Kidney (tissue), 14 donors: ENCODE measurements around the gene MRPL1. TPM values are rescaled to one million over a fixed set of nuclear protein-coding genes. Genes with fewer than 3 reads are reported as not detected.

Experiments
- DNase-seq, 5 donors: peaks; one replicate each; pipeline ENCODE4 v3.0.0-alpha.2; 2013 to 2020
- FAIRE-seq: peaks from 2 replicates; lab custom pipeline; 2012; peaks lifted over from hg19 to GRCh38; lab: Jason Lieb, UNC
- H3K27ac ChIP-seq, 2 donors: one replicate each; pipeline ENCODE4 v1.7.0; 2013; ENCODE audit warnings: low read depth in 2 of 2, low read length in 2 of 2, inconsistent platforms in 1 of 2
- H3K27me3 ChIP-seq: one replicate; pipeline ENCODE4 v1.7.1; 2013; ENCODE audit warnings: low read length, inconsistent platforms; ENCODE audit not compliant: control insufficient read depth, insufficient read depth
- H3K36me3 ChIP-seq, 3 donors: one replicate each; pipeline versions ENCODE4 v1.7.0 to v1.7.1; 2013; ENCODE audit warnings: low read length in 3 of 3, control low read depth in 1 of 3, inconsistent platforms in 1 of 3; ENCODE audit not compliant: insufficient read depth in 3 of 3, control insufficient read depth in 2 of 3
- H3K4me1 ChIP-seq, 3 donors: one replicate each; pipeline versions ENCODE4 v1.7.0 to v1.7.1; 2013; ENCODE audit warnings: low read length in 3 of 3, inconsistent platforms in 1 of 3, low read depth in 1 of 3; ENCODE audit not compliant: control insufficient read depth in 2 of 3, insufficient read depth in 2 of 3
- H3K4me3 ChIP-seq, 3 donors: one replicate each; pipeline versions ENCODE4 v1.7.0 to v1.8.1; 2013; ENCODE audit warnings: low read length in 3 of 3, control low read depth in 1 of 3, inconsistent platforms in 1 of 3
- H3K9ac ChIP-seq, 3 donors: one replicate each; pipeline versions ENCODE4 v1.7.0 to v1.7.1; 2013; ENCODE audit warnings: low read length in 3 of 3, control low read depth in 1 of 3, inconsistent platforms in 1 of 3
- H3K9me3 ChIP-seq, 3 donors: one replicate each; pipeline versions ENCODE4 v1.7.0 to v1.7.1; 2013; ENCODE audit warnings: low read length in 3 of 3, control low read depth in 1 of 3, inconsistent platforms in 1 of 3; ENCODE audit not compliant: control insufficient read depth in 2 of 3, insufficient read depth in 1 of 3
- intact Hi-C: fragments of 100-400 bp; cut with DNase I; formaldehyde crosslinking; loops from one replicate; pipeline ENCODE4 v1.11.1; 2022
- polyA plus RNA-seq: library from polyadenylated mRNA; stranded (reverse); fragments of 350-450 nt; fragmentation: Illumina TruSeq; extraction: RNeasy Lipid Tissue Mini Kit (QIAGEN cat#74804); gene quantifications from one replicate; pipeline ENCODE4 v1.2.3, GENCODE V29; 2014; ENCODE audit warnings: low read depth, low replicate concordance; ENCODE audit not compliant: insufficient read depth
- total RNA-seq: library from RNA; stranded (reverse); fragmentation: NEBNext Ultra II Directional; extraction: Animal tissue kit (Norgen Biotek cat#: 25700); gene quantifications from one replicate; pipeline ENCODE4 v1.2.1, GENCODE V29; 2021
- TF ChIP-seq, protein P1 (sequence below): IDR thresholded peaks from 3 replicates; pipeline ENCODE4 v1.5.1; 2012; ENCODE audit warnings: mild to moderate bottlenecking, moderate library complexity, borderline replicate concordance; ENCODE audit not compliant: insufficient read depth; ENCODE audit errors: extremely low read depth
- donor health status: control.
- donor health status: control.
- donor health status: control.
- donor health status: control.
- donor health status: control.
- donor health status: DM: yes; HTN: yes; CAD: no.
- donor health status: Normal renal cell carcinoma (clear cell type).

The MRPL1 gene
- total and polyA plus RNA-seq, 2 donors from 2014 or later: 29.8 to 61.0 TPM

DNA sequence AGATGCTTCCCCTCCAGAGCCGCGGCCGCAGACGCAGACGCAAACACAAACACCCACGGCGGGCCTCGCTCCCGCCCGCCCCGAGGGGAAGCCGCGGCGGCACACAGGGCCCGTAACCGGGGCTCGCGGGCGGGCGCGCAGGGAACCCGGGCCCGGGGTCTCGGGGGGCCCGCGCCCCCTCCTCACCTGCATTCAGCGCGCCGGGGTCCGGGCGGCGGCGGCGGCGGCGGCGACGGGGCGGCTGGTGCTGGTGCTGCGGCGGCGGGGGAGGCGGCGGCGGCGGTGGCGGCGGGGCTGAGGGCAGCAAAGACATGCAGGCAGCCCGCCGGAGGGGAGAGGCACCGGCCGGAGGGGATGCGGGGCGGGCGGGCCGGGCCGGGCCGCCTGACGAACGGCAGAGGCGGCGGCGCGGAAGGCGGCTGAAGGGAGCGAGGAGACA, 43.2 kb upstream of the MRPL1 start:
- peak overlapping the region; percentile 97 to 99 for H3K27ac ChIP-seq
- no peak for FAIRE-seq
- peaks cover 0 to 13% (median 3%) of the 10 kb centered on the region in 3 donors for H3K4me1 ChIP-seq
- H3K36me3 ChIP-seq: no peaks in the 10 kb centered on the region
- peak overlapping the region; percentile 86 to 99 (median 97) for H3K9ac ChIP-seq
- TF ChIP-seq, protein P1, sequence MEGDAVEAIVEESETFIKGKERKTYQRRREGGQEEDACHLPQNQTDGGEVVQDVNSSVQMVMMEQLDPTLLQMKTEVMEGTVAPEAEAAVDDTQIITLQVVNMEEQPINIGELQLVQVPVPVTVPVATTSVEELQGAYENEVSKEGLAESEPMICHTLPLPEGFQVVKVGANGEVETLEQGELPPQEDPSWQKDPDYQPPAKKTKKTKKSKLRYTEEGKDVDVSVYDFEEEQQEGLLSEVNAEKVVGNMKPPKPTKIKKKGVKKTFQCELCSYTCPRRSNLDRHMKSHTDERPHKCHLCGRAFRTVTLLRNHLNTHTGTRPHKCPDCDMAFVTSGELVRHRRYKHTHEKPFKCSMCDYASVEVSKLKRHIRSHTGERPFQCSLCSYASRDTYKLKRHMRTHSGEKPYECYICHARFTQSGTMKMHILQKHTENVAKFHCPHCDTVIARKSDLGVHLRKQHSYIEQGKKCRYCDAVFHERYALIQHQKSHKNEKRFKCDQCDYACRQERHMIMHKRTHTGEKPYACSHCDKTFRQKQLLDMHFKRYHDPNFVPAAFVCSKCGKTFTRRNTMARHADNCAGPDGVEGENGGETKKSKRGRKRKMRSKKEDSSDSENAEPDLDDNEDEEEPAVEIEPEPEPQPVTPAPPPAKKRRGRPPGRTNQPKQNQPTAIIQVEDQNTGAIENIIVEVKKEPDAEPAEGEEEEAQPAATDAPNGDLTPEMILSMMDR: no peak
- intact Hi-C loops: no loop called here
- no peaks in the 10 kb centered on the region for H3K27me3 ChIP-seq
- H3K4me3 ChIP-seq: peak overlapping the region; percentile 90 to 95 (median 92)
- H3K9me3 ChIP-seq: no peaks in the 10 kb centered on the region
- peak in 2 of 5 donors; percentile 76 to 94 for DNase-seq

DNA sequence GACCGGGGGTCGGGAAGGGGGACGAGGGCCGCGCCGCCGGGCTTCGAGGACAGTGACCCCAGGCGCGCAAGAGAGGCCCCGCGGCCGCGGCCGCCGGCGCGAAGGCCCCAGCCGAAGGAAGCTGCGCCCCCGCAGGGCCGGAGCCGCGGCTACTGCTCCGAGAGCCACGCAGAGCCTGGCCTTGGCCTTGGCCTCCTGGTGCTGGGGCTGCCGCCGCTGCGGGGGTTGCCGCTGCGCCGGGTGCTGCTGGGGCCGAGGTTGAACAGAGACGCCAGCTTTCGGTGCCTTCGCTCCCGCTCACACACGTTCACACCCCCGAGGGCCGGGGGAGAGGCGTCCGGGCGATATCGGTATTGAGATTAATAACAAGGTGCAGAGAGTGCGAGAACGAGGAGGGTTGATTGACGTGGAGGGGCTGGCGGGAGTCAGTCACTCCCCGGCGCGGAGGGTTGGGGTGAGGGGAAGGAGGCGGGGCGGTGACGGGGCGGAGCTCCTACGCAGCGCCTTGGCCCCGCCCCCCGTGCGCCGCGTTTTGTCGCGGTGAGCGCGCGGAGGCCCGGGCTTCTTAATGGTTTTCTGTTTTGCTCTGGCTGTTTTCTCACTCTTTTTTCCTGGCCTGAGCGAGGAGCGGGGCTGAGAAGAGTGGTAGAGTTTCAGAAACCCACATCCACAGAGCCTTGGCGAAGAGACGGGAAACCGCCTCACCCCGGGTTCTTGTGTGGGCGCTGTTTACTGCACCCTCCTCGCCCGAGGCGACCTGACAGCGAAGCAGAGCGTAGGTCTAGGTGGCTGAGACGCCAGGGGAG, 42.6 kb upstream of the MRPL1 start:
- DNase-seq: peak; percentile 91 to 97 (median 95)
- Histone ChIP-seq H3K9me3 (no peaks in the 10 kb centered on the region), H3K4me3 (peak overlapping the region; percentile 72 to 92 (median 83)), H3K36me3 (no peaks in the 10 kb centered on the region), H3K27ac (peak overlapping the region; percentile 93 to 97), H3K4me1 (peaks cover 0 to 13% (median 3%) of the 10 kb centered on the region in 3 donors), H3K9ac (peak overlapping the region; percentile 63 to 94 (median 90)), H3K27me3 (no peaks in the 10 kb centered on the region)
- intact Hi-C loops: no loop called here
- FAIRE-seq: no peak
- TF ChIP-seq, protein P1: no peak

DNA sequence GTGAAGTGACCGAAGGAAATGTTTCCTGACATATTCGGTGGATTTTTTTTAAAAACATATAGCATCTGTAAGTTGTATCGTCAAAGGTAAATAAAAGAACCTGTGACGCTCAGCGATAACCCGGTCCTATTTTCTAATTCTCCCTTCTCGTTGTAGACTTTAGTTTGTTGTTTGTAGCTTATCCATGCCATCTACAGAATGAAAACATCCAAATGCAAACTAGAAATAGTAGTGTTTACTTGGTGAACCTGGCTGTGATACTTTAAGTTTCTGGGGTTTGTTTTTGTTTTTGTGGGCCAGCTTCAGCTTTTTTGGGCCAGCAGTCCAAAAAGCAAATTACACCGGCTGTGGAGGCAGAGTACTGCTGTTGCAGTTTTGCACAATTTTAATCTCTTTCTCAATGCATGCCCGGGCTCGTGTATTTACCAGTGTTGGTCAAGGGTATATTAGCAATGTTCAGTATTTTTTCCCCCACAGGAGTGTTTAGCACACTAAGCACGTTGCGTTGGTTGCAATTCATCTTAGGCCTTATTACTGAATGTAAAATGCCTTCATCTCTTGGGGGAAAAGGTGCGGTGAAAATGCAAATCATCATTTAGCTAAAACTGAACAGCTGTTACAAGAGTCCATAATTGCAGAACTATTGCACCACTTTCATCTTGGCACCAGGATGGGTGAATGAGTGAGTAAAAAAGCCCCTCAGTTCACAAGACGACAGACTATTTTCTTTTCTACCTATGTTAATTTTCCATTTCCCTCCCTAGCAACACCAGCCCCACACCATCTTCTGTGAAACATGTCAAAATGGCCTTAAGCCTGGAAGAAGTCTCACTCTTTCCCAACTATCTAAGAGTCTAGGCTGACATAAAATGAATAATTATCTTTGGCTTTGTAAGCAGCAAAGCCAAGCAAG, 41.7 kb upstream of the MRPL1 start:
- peak in 1 of 5 donors; percentile 11 for DNase-seq
- no peak for FAIRE-seq

More for the DNA sequence above, 41.7 kb upstream of the MRPL1 start:
- no peaks in the 10 kb centered on the region for H3K36me3 ChIP-seq
- H3K9ac ChIP-seq: peak overlapping the region; percentile 63 to 94 (median 90)
- H3K9me3 ChIP-seq: no peaks in the 10 kb centered on the region
- H3K4me1 ChIP-seq: peaks cover 0 to 13% (median 3%) of the 10 kb centered on the region in 3 donors
- intact Hi-C loops: no loop called here
- no peaks in the 10 kb centered on the region for H3K27me3 ChIP-seq
- H3K4me3 ChIP-seq: peak overlapping the region; percentile 72 to 92 (median 83)
- H3K27ac ChIP-seq: peak overlapping the region; percentile 93 to 97
- TF ChIP-seq, protein P1: no peak
